ENCODE data around the gene PLK3.
"Not testable (repeated sequence)": the region's sequence is repeated elsewhere in the genome, so short reads cannot be mapped to it uniquely, and the experiment has no call there.

Gene PLK3

GRCh38 chr1:44829506-44830384, 29.6 kb downstream of the PLK3 start:
- no peak for DNase-seq

GRCh38 chr1:44830900-44831304, 30.7 kb downstream of the PLK3 start:
- DNase-seq = no peak

DNA sequence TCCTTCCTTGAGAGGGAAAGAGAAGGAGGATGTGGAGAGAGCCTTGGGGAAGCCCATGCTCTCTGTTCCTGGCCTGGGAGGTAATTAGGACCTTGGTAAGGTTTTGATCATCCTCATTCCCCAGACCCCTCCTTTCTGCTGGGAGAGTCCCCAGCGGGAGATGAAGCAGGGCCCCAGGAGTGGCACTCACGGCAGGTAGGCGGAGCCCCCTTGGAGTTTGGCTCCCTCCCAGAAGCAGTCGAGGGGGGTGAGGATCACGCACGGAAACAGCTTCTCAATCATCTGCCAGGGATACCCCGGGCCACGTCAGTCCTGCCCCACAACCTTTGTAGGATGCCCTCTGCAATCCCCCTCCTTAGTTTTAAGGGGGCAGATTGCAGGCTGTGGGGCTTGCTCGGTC, 31.3 kb downstream of the PLK3 start:
- no peak for DNase-seq

GRCh38 chr1:44832056-44832705, 32.0 kb downstream of the PLK3 start:
- no peak for DNase-seq

- DNase-seq = no peak
These were observed 34.2 kb downstream of the PLK3 start for GRCh38 chr1:44834328-44834727.

- peak; percentile 81 to 84 for DNase-seq
These were observed 35.8 kb downstream of the PLK3 start for GRCh38 chr1:44835738-44836675.

DNA sequence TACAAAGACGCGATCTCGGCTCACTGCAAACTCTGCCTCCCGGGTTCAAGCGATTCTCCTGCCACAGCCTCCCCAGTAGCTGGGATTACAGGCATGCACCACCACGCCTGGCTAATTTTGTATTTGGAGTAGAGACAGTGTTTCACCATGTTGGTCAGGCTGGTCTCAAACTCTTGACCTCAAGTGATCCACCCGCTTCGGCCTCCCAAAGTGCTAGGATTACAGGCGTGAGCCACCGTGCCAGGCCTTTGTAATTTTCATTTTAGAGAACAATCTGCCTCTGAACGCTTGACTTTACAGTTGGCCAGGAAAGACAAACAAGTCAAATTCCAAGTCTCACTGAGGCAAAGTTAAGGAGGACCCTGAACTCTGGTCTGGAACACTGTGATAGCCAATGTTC, 38.1 kb downstream of the PLK3 start:
- not testable (repeated sequence) for DNase-seq

GRCh38 chr1:44839576-44839975, 39.4 kb downstream of the PLK3 start:
- no peak for DNase-seq

- DNase-seq = no peak
These were observed 42.3 kb downstream of the PLK3 start for GRCh38 chr1:44842486-44842861.

DNA sequence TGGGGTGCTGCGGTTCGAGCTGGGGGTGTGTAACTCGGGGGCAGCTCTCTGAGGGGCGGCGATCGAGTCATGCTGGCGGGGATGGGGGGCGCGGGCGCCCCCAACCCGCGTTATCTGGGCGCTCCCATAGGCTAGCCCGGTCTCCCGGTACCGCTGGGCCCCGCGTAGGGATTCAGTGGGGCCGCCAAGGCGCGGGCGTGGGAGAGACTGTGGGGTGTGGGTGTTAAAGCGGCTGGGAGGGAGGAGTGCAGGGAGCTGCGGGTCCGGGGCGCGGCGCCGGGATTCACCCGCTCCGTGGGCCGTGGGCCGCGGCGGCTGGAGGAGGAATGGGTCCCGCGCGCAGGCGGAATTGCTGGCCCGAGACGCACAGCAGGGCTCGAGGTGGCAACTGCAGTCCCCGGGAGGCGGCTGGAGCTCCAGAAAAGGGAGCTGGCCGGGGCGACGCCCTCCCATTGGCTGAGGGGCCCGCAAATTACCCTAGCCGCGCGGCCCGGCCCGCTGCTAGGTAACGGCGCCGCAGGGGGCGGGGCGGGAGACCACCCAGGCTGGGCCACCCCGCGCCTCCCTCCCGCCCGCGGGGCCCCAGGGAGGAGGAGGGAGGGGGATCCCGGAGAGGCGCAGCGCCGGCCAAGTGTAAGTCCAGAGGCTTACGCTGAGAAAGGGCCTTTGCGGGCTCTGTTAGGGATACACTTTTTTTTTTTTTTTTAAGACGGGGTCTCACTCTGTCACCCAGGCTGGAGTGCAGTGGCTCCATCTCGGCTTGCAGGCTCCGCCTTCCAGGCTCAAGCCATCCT, 42.9 kb downstream of the PLK3 start, which contains the start of gene PTCH2:
Gene PTCH2 (minus strand): TSS at position 392 of the 794 bp plus-strand sequence. CDS start 321 bp downstream, at position 71.
- DNase-seq = peak in 1 of 2 experiments; percentile 24

DNA sequence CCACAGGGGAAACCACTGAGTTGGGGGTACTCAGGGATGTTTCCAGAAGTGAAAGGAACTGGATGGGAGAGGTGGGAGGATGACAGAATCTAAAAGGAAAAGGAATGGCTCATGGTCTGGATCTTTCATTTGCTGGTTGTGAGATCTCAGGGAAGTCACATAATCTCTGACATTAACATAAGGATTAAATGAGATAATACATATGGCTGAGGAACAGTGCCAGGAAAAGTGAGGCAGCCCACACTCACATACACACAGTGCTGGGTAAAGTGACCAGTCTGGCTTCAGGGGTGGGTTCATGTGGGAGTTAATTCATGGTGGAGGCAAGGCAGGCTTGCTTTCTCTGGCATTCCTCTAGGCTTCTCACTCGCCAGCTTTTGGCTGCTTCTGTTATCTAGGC, 46.8 kb downstream of the PLK3 start:
- no peak for DNase-seq

GRCh38 chr1:44847845-44848244, 47.7 kb downstream of the PLK3 start:
- DNase-seq = no peak

GRCh38 chr1:44848456-44849181, 48.4 kb downstream of the PLK3 start:
- no peak for DNase-seq

GRCh38 chr1:44849575-44850132, 49.5 kb downstream of the PLK3 start:
- no peak for DNase-seq

- DNase-seq = no peak
These were observed 51.1 kb downstream of the PLK3 start for GRCh38 chr1:44851308-44851707.

DNA sequence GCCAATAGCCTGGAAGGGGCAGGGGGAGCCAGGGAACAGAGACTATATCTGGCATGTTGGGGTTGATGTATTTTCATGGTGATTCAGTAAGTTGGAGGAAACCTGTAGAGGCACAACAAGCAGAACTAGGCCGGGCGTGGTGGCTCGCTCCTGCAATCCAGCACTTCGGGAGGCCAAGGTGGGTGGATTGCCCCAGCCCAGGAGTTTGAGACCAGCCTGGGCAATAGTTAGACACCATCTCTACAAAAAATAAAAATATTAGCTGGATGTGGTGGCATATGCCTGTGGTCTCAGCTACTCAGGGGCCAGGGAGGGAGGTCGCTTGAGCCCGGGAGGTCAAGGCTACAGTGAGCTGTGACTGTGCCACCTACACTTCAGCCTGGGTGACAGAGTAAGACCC, 53.0 kb downstream of the PLK3 start:
- DNase-seq = no peak

- DNase-seq = no peak
These were observed 54.8 kb downstream of the PLK3 start for GRCh38 chr1:44854970-44855369.
